HG03469 (cell line): ENCODE results near the gene TACSTD2.
A peak's percentile ranks its signal among the peaks of the same experiment; 100 is the strongest.
"Not testable (repeated sequence)": the region's sequence is repeated elsewhere in the genome, so short reads cannot be mapped to it uniquely, and the experiment has no call there.

Experiments used
- ATAC-seq: cut with Tn5 transposase; IDR thresholded peaks from one replicate; pipeline ENCODE4 v1.9.1; 2021; ENCODE audit warnings: mild to moderate bottlenecking, moderate library complexity, moderate number of reproducible peaks; ENCODE audit not compliant: unreplicated experiment

TACSTD2 gene

DNA sequence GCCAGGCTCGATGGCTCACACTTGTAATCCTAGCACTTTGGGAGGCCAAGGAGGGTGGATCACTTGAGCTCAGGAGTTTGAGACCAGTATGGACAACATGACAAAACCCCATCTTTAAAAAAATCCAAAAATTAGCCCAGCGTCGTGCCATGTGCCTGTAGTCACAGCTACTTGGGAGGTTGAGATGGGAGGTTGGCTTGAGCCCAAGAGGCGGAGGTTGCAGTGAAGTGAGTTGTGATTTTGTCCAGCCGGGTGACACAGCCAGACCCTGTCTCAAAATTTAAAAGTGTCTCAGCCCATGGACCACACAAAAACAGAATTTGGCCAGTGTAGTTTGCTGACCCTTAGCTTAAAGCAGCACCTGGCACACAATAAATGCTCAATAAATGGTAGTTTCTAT, 11.3 kb upstream of the TACSTD2 start:
- ATAC-seq, result no peak

- no peak for ATAC-seq
Observed at GRCh38 chr1:58587667-58588066, 10.6 kb upstream of the TACSTD2 start.

GRCh38 chr1:58586271-58586670, 9.2 kb upstream of the TACSTD2 start:
- ATAC-seq, result no peak

- no peak for ATAC-seq
Observed at GRCh38 chr1:58585581-58586151, 8.6 kb upstream of the TACSTD2 start.

- no peak for ATAC-seq
Observed at GRCh38 chr1:58585166-58585565, 8.1 kb upstream of the TACSTD2 start.

- ATAC-seq, result peak; percentile 59
Observed at GRCh38 chr1:58584082-58584895, 7.2 kb upstream of the TACSTD2 start.

GRCh38 chr1:58583496-58583895, 6.4 kb upstream of the TACSTD2 start:
- no peak for ATAC-seq

DNA sequence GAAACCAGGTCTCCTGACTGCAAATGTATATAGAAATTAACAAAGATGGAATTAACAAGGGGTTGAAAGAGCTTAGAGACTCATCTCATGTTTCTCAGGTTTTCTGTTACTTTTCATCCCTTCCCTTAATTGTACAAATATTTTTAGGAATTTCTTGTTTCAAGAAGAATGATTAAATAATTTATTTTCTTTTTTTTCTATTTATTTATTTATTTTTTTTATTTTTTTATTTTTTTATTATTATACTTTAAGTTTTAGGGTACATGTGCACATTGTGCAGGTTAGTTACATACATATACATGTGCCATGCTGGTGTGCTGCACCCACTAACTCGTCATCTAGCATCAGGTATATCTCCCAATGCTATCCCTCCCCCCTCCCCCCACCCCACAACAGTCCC, 5.1 kb upstream of the TACSTD2 start:
- ATAC-seq, result not testable (repeated sequence)

DNA sequence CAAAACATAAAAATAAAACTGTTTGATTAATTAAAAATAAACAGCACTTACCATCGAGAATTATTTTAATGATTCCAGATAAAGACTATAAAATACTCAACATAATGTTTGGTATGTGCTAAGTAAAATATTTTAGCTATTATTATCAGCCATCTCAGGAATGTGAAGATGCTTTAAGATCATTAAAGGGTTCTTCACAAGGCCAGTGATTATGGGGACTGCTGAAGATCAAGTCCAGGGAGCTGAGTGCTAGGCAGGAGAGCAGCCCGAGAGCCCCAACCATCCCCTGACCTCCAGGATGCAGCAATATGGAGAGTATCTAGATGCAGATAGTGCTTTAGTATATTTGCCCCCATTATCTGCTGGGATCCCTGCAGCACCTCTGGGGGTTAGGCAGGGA, 4.6 kb upstream of the TACSTD2 start:
- ATAC-seq, result no peak

DNA sequence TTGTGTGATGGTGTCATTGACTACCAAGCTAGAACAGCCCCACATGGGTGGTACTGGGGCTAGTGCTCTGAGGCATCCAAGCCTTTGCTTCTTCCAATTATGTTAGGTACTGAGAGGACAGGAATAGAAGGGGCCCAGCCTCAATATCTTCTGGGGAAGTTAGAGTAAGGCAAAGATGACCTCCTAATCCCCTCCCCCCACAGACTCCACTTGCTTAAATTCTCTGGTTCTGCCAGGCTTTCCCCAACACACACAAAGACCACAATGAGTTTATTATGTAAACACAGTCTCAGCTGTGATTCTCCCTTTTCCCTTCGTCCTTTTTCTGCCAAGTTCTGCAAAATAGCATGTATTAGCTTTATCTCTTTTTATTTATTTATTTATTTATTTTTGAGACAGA, 3.1 kb upstream of the TACSTD2 start:
- ATAC-seq, result no peak

DNA sequence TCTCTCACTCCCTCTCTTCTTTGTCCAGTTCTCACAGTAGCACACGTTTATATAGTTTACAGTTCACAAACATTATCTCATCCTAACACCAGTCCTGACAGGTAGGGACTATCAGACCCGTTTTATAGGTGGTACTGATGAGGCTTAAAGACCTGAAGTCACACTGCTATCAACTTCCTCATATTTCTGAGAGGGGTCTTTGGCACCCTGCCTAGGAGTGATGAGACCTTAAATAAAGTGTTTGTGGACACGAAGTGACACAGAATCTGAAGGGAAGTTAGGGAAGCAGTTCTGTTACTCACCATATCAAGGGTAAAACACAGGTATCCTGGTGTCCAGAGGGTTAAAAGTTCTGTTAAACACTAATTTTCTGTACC, 590 bp upstream of the TACSTD2 start:
- no peak for ATAC-seq

- ATAC-seq, result no peak
Observed at GRCh38 chr1:58576325-58576726, 726 bp downstream of the TACSTD2 start.

DNA sequence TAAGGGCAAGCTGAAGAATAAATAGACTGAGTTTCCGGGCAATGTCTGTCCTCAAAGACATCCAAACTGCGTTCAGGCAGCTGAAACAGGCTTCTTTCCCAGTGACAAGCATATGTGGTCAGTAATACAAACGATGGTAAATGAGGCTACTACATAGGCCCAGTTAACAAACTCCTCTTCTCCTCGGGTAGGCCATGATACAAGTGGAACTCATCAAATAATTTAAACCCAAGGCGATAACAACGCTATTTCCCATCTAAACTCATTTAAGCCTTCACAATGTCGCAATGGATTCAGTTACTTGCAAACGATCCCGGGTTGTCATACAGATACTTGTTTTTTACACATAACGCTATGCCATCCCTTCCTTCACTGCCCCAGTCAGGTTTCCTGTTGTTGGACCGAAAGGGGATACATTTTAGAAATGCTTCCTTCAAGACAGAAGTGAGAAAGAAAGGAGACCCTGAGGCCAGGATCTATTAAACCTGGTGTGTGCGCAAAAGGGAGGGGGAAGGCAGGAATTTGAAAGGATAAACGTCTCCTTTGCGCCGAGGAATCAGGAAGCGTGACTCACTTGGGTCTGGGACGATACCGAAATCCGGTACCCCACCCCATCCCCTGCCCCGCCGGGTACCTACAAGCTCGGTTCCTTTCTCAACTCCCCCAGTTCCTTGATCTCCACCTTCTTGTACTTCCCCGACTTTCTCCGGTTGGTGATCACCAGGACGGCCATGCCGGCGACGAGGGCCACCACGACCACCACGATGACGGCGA, 1.3 kb downstream of the TACSTD2 start:
- no peak for ATAC-seq

- ATAC-seq, result no peak
Observed at GRCh38 chr1:58574816-58575215, 2.2 kb downstream of the TACSTD2 start.

GRCh38 chr1:58573705-58574591, 3.1 kb downstream of the TACSTD2 start:
- ATAC-seq, result peak; percentile 97

DNA sequence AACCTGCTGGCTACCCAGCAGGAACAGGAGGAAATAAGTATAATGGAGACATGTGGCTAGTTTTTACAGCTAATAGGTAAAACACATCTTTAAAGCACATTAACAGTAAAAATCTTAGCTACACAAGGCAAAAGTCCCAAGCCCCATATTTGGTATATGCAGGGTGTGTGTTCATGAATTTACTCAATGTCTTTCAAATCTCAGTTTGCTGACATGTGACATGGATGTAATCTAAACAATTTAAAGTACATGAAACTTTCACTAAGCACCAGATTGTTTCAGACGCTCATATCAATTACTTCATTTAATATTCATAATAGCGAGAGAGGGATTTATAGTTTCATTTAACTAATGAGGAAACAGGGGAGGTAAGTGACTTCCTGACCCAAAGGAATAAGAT, 3.9 kb downstream of the TACSTD2 start:
- ATAC-seq, result no peak

DNA sequence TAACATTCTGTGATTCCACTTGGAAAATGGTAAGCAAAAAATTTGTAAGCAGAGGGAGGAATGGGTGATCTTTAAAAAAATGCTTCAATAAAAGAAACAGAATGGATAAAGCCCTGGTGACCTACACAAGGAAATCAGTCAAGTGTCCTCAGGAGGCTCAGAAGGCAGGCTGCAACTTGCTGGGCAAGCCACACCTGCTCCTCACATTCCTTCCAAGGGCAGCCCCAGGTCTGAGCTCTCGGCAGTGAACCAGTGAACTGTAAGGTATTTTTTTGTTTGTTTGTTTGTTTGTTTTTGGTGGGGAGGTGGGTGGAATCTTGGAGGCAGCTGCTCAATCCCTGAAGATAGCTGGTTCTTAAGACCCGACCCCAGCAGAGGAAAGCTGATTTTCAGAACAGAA, 4.4 kb downstream of the TACSTD2 start:
- no peak for ATAC-seq

- ATAC-seq, result no peak
Observed at GRCh38 chr1:58571616-58572015, 5.4 kb downstream of the TACSTD2 start.

DNA sequence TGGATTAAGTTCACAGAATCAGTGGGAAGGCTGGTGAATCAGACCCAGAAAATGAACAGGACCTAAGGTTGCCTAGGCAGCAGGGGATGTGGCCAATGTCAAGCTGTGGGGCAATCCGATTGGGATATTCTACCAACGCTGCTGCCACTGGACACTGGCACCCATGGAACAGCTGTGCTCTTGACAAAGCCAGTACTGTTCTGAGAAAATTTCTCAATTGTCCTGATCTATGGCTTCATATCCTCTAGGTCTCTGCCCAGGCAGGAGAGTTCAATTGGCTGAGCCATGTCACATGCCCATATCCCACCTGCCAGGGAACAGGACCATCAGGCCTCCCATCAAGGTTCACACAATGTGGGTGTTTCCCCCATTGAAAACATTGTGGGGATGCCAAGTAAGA, 6.2 kb downstream of the TACSTD2 start:
- no peak for ATAC-seq

GRCh38 chr1:58570094-58570493, 7.0 kb downstream of the TACSTD2 start:
- no peak for ATAC-seq

- ATAC-seq, result no peak
Observed at GRCh38 chr1:58568911-58569310, 8.1 kb downstream of the TACSTD2 start.
